Putamen (tissue), 1 donor: ENCODE results near the gene TMIE.

Source experiments
- DNase-seq: peaks from one replicate; pipeline ENCODE4 v3.0.0-alpha.2; 2016; ENCODE audit warnings: low spot score

Gene TMIE

DNA sequence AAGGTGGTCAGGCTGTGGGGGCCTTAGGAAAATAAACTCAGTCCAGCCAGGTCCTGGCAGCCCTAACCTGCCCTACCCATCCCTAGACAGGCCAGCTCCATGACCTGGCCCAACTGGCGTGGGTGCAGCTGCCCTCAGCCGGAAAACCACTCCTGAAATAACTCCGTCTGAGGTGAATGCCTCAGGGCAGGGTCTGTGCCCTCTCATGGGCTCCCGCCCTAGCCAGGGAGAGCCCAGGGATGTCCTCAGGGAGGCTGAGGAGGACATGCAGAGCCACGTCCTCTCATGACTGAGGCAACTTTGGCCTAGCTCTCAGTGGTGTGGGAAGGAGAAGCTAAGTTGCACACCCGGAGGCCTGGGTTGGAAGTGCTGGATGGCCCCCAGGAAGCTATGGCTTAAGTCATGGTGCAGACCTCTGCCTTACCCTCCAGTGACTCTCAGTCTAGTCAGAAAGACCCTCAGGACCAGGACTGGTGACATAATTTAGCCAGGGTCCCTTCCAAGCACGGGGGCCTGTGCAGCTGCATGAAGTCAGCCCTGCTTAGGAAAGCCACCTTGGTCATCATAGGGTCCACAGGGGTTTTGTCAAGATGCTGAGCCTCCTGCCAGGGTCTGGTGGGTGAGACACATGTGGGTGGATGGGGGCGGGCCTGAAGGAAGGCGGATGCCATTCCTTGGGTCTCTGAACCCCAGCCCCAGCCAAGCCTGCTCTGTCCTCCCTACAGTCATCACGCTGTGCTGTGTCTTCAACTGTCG lies 7.4 kb downstream of the TMIE start:
- no peak for DNase-seq

DNA sequence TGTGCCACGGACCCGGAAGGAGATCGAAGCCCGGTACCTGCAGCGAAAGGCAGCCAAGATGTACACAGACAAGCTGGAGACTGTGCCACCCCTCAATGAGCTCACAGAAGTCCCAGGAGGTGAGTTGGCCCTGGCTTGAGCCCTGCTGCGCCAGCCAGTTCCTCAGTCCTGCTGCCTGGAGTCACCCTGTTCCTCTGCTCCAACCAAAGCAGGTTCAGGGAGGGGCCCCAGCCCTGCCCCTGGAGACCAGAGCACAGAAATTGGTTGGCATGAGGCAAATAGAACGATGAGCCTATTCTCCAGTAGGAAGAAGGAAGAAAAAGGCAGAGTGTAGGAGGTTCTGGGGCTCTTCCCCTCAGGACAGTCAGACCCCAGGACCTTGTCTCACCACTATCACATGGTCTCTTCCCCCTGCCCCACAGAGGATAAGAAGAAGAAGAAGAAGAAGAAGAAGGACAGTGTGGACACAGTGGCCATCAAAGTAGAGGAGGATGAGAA lies 8.0 kb downstream of the TMIE start:
- DNase-seq = no peak

DNA sequence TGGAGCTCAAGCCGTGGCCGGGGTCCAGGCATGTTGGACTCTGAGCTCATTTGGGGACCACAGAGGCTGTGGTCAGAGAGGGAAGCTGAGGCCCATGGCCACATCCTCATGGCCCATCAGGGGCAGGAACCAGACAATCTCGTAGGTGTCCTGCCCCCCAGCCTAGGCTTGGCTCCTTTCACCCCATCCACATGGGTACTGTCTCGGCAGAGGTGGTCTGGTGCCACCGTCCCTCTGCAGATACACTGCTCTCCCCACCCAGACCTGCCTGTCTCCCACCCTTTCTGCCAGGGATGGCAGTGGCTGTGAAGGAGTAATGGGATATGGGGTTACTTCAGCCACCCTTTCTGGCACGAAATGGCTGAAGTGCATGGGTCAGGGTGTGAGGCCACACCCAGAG lies 8.5 kb downstream of the TMIE start:
- no peak for DNase-seq

DNA sequence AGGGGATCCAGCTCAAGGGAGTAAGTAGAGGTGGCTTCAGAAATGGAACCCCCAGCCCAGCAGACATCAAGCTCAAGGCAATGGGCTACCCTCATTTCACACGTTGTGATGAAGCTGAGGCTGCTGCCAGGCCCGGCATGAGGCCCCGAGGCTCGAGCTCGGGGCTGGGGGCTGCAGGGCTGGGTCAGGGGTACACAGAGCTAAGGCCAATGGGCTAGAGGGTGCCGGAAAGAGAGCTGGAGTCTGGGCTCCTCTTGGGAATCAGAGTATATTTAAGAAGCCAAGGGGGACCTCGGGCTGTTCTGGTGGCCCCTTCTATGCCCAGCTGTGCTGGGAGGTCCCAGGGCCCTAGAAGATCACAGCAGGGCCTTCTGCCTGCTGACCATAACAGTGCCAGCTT lies 9.0 kb downstream of the TMIE start:
- no peak for DNase-seq

DNA sequence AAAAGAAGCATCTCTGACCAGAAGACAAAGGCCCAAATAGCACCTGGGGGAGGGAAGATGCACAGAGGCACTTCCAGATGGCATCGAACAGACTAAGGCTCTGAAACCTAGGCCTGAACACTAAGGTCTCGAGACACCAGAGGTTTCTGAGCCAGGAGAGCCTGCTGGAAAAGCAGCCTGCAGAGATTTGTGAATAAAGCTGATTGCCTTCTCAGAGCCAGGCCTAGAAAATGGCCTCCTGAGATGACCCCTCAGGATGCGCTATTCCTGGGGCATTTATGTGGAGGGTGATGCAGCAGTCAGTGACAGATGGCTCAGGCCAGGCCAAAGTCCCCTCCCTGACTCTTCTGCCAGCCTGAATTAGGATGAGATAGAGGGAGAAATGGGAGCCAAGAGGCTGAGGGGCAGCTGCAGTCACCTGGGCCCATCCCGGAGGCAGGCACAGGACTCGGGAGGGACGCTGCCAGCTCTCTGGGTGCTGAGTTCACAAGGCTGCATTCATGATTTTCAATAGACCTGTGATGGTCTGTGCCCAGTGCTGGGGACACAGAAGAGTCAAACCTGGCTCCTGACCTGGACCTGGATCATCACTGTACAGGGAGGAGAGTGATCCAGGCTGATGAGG lies 9.6 kb downstream of the TMIE start:
- no peak for DNase-seq

DNA sequence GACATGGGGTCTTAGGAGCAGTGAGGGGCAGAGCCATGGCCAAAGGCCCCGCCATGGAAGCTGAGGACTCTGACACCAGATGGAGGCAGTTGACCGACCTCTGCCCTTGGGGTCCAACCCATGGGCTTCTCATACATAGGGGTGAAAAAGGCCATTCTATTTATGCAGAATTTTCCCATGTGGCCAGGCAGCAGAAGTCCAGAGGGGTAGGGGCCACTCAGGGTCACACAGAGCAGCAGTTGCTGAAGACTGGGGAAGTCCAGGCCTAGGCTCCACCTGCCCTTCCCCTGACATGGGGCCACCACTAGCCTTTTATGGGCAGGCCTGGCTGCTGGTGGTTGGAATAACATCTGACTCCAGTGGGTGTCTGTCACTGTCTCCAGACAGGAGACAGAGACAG lies 10.1 kb downstream of the TMIE start:
- DNase-seq = no peak

DNA sequence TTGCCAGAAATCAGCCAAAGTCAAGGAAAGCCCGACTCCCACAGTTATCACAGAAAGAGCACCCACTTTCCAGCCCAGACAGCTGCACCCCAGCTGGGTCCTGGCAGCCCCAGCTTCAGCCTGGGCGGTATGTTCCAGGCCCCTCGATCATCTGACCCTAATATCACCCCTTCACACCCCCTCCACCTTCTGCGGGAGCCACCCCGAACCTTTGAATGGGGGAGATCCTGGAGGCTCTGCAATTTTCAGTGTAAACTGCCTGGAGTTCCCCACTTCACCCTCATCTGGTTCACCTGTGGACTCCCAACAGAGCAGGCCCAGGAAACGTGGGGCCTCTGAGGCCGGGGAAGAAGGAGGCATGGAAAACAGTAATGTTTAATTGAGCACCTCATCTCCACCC lies 10.6 kb downstream of the TMIE start:
- no peak for DNase-seq

DNA sequence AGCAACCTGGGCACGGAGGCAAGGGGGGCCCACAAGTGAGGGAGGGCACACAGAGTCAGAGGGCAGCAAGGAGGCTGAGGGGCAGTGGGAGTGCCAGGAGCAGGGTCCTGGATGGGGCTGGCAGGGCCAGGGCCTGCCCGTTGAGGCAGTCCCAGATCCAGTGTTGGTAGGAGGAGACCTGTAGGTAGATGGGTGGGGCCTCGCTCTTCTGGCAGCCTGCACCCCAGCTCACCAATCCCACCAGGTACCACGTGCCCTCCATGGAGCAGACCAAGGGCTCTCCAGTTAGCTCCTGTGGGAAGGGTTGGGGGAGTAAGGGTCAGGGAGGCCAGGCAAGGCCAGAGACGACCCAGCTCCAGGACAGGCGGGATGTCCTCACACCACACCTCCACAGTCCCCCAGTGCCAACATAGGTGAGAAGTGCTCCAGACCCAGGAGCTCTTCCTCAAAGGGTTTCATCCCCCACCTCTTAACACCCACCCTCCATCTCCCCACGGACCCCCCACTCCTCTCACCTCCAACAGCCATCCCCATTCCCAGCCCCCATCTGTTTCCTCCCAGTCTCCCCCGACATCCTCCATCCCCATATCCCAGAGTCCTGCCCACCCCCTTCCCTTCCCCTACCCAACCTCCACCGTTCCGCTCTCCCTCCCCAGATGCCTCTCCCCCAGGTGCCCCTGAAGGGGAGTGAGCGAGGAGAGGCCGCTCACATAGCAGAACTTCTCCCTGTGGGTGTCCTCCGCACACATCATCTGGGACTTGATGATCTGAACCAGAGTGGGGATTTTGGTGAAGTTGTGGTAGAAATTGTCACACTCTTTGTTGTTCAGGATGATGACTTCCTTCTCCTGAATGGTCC lies 11.2 kb downstream of the TMIE start:
- DNase-seq = no peak

DNA sequence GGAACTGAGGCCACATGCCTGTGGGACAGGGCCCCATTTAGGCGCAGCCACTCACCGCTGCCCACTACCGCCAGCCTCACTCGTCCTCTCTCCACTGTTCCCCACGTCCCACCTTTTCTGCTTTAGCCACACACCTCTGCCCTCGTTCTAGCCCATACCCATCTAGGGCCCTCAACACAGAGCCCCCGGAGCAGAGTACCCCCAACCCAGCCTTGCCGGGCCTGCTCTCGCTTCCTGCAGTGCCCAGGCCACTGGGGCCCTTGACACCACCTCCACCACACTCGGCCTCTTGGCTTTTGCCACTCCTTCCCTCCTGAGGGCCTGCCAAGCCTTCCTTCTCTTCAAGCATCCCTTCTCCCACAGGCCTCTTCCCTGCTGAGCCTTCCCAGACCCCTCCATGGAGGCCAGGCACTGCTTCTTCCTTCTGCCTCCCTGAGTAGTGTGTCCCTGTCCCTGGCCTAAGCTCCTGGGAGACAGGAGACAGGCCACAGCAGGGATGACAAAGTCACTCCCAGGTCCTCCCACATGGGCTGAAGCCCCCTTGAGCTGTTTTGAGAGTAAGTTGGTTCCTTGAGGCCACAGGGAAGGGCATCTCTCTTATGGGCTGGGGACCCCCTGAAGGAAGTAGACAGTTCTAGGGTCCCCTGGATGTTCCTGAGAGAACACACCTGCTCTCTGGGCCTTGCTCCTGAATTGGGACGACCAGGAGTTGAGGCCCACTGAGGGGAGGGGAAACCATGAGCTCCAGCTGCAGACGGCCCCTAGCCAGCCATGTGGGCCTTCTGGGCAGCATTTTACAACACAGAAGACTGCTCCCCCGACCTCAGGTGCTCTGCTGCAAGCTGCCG lies 12.1 kb downstream of the TMIE start:
- no peak for DNase-seq

DNA sequence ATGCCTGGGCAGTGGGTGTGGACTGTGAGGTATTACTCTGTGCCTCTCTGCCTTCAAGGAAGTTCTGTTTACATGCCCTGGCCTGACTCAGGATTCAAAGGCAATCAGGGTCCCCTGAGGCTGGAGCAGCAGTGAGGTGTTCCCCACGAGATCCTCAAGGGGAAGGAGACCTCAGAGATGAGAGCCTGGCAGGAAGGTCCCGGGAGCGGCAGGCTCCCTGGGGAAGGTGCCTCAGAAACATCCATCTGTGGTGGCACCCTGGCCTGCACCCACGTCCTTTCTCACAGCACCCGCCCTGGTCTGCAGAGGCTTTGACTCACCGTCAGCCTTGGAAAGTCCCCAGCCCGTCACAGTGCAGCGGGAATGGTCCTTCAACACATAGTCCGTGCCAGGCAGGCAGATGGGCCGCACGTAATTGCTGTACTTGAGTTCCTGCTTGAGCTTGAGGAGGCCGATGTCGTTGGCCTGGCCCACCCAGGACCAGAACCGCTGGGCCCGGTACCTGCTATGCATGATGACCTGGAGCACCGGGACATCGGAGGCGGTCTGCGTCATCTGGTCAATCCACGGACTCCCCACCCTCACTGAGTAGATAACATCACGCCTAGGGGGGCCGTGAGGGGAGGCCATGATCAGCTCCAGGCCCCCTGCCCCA lies 12.8 kb downstream of the TMIE start:
- no peak for DNase-seq

DNA sequence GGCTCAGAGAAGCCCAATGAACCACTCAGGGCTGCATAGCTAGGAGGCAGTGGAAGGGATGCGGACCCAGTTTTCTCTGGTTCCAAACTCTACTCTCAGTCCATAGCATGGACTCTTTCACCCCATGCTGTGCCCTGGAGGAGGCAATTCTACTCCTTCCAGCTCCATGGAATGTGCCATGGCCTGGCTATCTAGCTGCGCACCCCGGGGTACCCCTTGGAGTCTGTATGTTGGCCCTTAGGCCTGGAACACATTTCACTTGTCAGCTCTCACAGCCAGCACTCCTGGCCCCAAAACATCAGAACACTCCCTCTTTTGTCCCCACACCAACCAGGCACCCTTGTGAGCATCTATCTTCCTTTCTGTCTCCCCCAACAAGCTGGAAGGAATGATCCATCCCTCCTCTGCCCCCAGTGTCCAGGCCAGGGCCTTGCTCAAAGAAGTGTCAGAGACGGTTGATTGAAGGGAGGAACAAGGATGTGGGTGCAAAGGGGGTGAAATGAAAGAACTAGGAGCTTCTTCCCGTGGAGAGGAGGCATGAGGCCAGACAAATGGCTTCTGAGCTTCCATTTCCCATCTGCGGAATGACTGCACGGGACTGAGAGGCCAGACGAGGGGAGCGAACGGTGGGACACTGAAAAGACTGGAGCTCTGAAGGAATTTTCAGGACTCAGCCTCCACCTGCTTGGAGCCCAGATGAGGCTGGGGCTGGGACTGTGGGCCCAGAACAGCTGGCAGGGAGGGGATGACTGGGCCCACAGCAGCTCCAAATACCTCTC lies 13.7 kb downstream of the TMIE start:
- no peak for DNase-seq

DNA sequence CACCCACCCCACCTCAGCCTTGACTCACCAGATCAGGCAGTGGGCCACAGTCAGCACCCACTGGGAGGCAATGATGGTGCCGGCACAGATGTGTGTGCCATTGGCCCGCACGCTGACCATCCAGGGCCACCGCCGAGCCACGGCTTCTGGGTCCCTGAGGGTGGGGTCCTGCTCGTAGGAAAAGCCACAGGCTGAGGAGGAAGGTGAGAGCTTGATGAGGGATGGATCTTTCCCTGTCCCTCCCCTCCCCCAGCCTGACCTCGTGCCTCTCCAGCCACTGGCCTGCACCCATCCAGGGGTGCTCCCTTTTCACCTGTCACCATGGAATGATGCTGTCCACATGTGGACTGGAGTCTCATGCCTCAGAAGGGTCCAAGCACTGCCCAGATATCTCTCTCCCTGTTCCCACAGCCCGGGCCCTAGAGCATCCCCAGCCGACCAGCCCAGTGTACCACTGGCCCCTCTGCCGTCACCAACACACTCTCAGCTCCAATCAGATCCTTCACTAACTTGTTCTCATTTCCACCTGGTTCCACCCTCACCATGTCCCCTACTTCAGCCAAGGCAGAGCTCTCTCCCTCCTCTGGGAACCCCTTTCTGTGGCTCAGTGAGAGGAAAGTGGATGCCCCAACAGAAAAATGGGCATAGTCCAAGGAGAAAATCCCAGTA lies 14.4 kb downstream of the TMIE start:
- DNase-seq = no peak

DNA sequence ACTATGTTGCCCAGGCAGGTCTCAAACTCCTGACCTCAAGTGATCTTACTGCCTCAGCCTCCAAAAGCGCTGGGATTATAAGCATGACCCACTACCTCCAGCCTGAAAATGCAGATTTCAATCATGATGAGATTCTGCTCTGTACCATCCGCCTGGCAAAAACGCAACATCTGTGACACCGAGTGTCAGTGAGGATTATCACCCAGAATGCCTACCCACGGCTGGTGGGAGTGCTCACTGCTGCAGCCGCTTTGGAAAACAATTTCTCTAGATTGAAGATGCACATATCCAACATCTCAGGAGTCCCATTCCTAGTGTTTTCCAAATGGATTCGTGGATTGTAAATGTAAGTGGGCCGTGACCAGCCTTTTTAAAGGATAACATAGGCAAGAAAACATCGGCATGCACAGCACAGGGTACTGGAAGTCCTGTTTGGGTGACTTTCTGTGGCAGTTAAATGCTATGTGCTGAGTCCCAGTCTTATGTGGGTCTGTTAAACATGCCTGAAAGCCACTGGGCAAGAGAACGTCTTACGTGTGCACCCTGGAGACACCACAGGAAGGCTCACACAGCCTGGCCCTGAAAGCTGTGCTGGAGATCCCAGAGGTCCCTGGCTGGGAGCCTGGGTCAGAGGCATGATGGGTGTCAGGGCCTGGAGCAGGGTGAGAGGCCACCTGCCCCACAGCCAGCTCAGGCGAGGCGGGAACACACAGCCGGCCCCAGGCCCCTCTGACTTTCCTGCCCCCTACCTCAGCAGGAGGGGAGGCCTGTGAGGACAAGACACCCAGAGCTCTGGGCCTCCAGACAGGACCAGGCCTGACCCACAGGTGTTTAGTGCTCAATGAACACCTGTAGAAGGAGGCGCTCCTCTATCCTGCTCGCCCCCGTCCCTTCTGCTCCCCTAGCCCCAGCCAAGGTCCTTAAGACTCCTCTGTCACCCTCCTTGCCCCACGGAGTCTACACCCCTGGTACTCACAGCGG lies 15.6 kb downstream of the TMIE start:
- DNase-seq = no peak

DNA sequence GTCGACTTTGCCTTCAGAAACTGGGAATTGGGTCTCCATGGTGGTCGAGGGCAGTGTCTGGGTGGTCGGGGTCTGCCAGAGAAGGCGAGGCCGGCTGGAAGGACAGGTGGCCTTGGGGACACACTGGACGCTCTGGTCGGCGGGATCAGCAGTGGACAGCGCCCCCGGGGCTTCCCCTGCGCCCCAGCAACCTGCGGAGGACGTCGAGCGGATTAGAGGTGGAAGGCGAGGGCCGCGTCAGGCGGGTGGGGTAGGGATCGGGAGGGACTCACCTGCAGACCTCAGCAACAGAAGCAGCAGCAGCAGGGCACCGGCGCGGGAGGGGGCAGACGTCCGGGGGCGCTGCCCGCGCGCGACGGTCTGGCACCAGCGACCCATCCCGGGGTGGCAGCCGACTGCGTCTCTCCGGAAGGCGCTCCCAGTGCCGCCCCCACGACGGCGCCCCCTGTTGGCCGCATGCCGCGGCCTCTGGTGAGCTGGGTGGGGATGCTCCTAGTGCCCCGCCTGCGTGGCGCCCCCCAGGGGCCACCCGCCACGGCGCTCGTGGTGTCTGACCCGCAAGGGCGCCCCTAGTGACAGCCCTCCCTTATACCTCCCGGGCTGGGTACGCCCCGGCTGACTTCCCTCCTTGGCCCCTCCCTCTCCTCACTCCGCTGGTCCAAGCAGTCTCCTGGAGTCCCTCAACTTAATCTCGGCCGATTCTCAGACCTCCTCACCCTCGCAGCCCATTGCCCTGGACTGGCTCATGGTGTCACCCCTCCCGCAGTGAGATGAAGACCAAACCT lies 16.4 kb downstream of the TMIE start, which contains the start of gene PRSS50:
PRSS50 (minus strand) TSS at position 423 of the 785 bp plus-strand sequence; CDS start at position 378, 45 bp downstream.
- DNase-seq = no peak

DNA sequence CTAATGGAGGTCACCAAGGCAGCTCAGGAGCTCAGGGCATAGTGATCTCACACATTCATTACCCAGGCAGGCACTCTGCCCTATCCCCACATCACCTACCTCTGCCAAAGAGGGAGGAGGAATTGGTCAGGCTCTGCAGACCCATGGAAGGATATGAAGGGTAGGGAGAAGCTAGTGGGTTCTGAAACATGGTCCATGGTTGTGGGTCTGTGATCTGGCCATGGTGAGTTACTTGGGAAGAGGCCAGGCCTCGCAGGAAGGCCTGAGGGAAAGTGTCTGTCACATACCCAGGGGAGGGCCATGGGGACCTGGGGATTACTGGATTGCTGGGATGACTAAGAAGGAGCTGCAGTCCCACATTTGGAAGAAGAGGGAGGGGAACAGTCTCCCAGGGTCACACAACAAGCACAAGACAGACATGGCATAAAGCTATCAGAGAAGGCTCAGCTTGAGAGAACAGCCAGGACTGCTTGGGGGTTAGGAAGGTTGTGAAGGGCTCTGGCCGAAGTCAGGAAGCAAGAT lies 17.9 kb downstream of the TMIE start:
- no peak for DNase-seq

DNA sequence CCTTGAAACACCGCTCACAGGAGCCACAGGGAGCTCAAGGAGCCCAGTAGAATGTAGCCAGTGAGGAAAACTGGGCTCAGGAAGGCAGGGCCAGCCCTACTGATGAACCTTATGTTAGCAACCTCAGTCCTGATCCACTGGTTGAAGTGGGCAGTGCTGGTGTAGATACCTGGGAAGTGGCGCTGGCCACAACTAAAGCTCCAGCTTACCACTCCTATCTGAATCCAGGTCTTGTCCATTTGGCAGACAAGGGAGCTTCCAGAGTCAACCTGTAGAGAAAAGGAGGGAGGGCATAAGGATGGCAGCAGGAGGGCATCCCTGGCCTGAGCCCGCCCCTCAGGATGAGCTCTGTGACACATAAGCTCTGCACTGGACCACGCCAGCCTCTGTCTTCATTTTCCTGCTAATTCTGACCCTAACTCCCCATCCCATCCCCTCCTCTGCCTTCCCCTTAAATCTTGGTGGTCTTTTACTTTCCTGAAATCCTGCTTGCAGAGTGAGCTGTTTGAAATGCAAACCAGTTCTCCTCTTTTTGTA lies 18.6 kb downstream of the TMIE start:
- no peak for DNase-seq

DNA sequence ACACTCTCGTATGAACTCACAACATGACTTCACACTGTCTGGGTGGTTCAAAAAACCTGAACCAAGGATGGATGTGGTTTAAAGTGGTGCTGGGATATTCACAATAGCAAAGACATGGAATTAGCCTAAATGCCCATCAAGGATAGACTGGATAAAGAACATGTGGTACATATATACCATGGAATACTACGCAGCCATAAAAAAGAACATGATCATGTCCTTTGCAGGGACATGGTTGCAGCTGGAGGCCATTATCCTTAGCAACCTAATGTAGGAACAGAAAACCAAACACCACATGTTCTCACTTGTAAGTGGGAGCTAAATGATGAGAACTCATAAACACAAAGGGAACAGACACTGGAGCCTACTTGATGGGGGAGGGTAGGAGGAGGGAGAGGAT lies 19.8 kb downstream of the TMIE start:
- no peak for DNase-seq
